ENCODE results near the gene DGKQ. TPM values are rescaled to one million over a fixed set of nuclear protein-coding genes. Genes with fewer than 3 reads are reported as not detected.

The DGKQ gene
- polyA plus RNA-seq, 2 of the 4 experiments (the other 2 are of a cell fraction), result 2.7 to 7.8 TPM

DNA sequence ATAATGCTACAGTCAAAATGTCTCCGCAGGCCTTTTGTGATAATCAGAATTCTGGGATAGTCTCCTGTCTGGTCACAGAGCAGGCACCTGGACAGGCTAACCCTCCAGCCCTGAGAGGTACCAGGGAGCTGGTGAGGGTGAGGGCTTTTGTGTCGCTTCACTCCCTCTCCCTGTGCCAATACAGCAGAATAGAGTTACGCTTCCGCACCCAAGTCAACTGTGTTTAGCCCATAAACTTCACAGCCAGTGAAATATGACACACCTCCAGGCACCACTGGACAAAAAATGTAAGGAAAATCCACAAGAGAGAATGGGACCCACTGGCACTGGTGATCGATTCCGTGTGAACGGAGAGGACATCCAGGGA, 42.6 kb downstream of the DGKQ start:
- WGBS (ENCODE audit: missing lambda C conversion rate), result 53% methylated on average over 7 of the region's 7 CpGs
- CTCF ChIA-PET, result no interaction called here
- ATAC-seq, result no peak
- Histone ChIP-seq H3K4me1 (peaks cover 21% of the 10 kb centered on the region), H3K9me3 (no peaks in the 10 kb centered on the region), H3K4me2 (peak overlapping the region; percentile 84), H3K27ac (peak overlapping the region in 1 of 2 experiments; percentile 99; a peak in 3 of 6 replicates), H3K4me3 (peak overlapping the region; percentile 99)
- TF ChIP-seq CBX2 (IDR thresholded peaks at IDR 0.05; ENCODE audit: borderline replicate concordance, low read depth), result no peak
- TF ChIP-seq POLR2AphosphoS2 (conservative IDR thresholded peaks at IDR 0.05; ENCODE audit: low read length), result no peak
- TF ChIP-seq NFE2L2 (conservative IDR thresholded peaks at IDR 0.05; ENCODE audit: low read length), result no peak
- TF ChIP-seq, protein P1, sequence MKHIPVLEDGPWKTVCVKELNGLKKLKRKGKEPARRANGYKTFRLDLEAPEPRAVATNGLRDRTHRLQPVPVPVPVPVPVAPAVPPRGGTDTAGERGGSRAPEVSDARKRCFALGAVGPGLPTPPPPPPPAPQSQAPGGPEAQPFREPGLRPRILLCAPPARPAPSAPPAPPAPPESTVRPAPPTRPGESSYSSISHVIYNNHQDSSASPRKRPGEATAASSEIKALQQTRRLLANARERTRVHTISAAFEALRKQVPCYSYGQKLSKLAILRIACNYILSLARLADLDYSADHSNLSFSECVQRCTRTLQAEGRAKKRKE (CRISPR knock-in tag; IDR thresholded peaks at IDR 0.05; ENCODE audit: low read depth), result no peak
- TF ChIP-seq RAD21 (conservative IDR thresholded peaks at IDR 0.05 in 1 of 2, IDR thresholded peaks at IDR 0.05 in 1 of 2), result no peak
- no peak for TF ChIP-seq JUNB (IDR thresholded peaks at IDR 0.05)
- TF ChIP-seq ZC3H11A (IDR thresholded peaks at IDR 0.05), result no peak
- TF ChIP-seq, protein P2, sequence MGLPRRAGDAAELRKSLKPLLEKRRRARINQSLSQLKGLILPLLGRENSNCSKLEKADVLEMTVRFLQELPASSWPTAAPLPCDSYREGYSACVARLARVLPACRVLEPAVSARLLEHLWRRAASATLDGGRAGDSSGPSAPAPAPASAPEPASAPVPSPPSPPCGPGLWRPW (IDR thresholded peaks at IDR 0.05), result no peak
- TF ChIP-seq GATA3 (IDR thresholded peaks at IDR 0.05; ENCODE audit: borderline replicate concordance), result no peak
- TF ChIP-seq, protein P3, sequence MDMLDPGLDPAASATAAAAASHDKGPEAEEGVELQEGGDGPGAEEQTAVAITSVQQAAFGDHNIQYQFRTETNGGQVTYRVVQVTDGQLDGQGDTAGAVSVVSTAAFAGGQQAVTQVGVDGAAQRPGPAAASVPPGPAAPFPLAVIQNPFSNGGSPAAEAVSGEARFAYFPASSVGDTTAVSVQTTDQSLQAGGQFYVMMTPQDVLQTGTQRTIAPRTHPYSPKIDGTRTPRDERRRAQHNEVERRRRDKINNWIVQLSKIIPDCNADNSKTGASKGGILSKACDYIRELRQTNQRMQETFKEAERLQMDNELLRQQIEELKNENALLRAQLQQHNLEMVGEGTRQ (IDR thresholded peaks at IDR 0.05), result no peak
- no peak for TF ChIP-seq CEBPB (IDR thresholded peaks at IDR 0.05)
- no peak for TF ChIP-seq PHF8 (IDR thresholded peaks at IDR 0.05; ENCODE audit: borderline replicate concordance, low read depth)
- TF ChIP-seq ZFP36 (IDR thresholded peaks at IDR 0.05; ENCODE audit: borderline replicate concordance, partially characterized antibody), result no peak
- TF ChIP-seq MAFK (IDR thresholded peaks at IDR 0.05; ENCODE audit: partially characterized antibody), result no peak
- TF ChIP-seq HEYL (CRISPR knock-in tag; IDR thresholded peaks at IDR 0.05), result no peak
- TF ChIP-seq, protein P4, sequence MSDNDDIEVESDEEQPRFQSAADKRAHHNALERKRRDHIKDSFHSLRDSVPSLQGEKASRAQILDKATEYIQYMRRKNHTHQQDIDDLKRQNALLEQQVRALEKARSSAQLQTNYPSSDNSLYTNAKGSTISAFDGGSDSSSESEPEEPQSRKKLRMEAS (IDR thresholded peaks at IDR 0.05), result no peak
- no peak for TF ChIP-seq HOXB13 (CRISPR knock-in tag; IDR thresholded peaks at IDR 0.05; ENCODE audit: low read depth)
- no peak for DNase-seq (ENCODE audit: low read depth in 1 of 2, low spot score in 1 of 2)
- FAIRE-seq, result no peak
- POLR2A ChIA-PET, result no interaction called here

DNA sequence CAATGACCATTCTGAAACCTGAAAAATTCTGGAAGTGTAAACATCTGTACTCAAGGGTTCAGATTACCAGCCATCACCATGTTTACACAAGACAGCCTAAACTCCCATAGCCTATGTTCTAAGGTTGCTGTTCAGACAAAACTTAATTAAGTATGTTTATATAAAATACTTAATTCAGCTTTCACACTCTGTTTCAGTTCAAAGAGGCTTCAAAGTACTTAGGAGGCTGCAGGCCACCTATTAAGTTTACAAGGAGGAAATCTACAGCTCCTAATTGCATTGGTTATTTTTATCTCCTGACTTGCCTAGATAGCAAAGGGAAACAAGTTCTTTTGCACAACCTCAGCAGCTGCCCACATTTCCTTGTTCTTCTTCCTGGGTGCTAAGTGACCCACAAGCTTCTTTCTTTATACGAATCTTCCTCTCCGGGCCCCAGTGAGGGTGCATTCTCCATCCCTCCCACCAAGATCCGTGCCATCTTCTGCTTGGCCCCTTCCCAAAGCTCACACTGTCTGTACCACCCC, 43.3 kb downstream of the DGKQ start:
- H3K27ac ChIP-seq, result no peak overlapping the region
- ChIA-PET CTCF (interaction anchor here (0.6 to 1.5 kb wide), 2 partner anchors 8 to 57 kb away, joined by 3 to 7 read pairs; partner anchors contain the start of gene IDUA), POLR2A (no interaction called here)
- H3K4me2 ChIP-seq, result peak overlapping the region; percentile 84
- H3K4me3 ChIP-seq, result no peak overlapping the region
- ATAC-seq (no peak), DNase-seq (ENCODE audit: low read depth in 1 of 2, low spot score in 1 of 2) (no peak), FAIRE-seq (no peak)
- no peak for TF ChIP-seq FOSB (CRISPR knock-in tag; IDR thresholded peaks at IDR 0.05)
- TF ChIP-seq ZNF302 (CRISPR knock-in tag; IDR thresholded peaks at IDR 0.05), result no peak
- TF ChIP-seq NFE2L2 (conservative IDR thresholded peaks at IDR 0.05; ENCODE audit: low read length), result no peak
- H3K9me3 ChIP-seq, result no peaks in the 10 kb centered on the region
- H3K4me1 ChIP-seq, result peaks cover 21% of the 10 kb centered on the region
- WGBS (ENCODE audit: missing lambda C conversion rate), result 24% methylated on average over 3 of the region's 3 CpGs

DNA sequence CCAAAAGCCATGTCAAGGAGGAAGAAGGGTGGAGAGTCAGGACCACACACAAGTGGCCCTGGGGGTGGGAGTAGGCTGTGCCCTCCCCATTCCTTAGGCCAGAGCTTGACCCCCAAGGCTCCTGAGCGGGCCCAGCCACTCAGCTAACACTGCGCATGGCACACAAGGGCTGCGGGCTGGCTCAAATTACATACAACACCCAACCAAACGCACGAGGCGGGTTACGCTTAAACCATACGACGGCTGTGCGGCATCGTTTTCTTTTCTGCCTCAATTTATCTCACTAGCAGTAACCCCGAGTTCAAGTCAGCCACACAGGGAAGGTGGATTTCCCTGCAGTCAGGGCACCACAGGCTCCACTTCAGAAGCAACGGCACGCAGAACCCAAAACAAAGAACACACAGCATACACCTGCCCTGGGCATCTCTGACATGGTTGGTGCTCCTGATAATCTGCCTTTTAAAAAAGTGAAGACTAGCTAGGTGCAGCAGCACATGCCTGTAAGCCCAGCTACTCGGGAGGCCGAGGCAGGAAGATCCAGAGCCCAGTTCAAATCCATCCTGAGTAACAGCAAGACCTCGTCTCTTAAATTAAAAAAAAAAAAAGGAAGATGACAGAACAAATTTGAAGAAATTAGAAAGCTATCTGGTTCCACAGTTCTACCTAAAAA, 44.1 kb downstream of the DGKQ start:
- Histone ChIP-seq H3K27ac (no peak overlapping the region), H3K4me1 (peaks cover 21% of the 10 kb centered on the region), H3K4me2 (no peak overlapping the region), H3K4me3 (no peak overlapping the region), H3K9me3 (no peaks in the 10 kb centered on the region)
- DNase-seq (ENCODE audit: low read depth in 1 of 2, low spot score in 1 of 2), result no peak
- POLR2A ChIA-PET, result no interaction called here
- CTCF ChIA-PET, result interaction anchor here (0.6 to 1.5 kb wide), 2 partner anchors 9 to 58 kb away, joined by 3 to 7 read pairs; partner anchors contain the start of gene IDUA
- no peak for FAIRE-seq
- 91% methylated on average over 17 of the region's 17 CpGs for WGBS (ENCODE audit: missing lambda C conversion rate)
- TF ChIP-seq SMC3 (IDR thresholded peaks at IDR 0.05), result no peak
- no peak for TF ChIP-seq GATA3 (IDR thresholded peaks at IDR 0.05; ENCODE audit: borderline replicate concordance)
- no peak for TF ChIP-seq BHLHE40 (IDR thresholded peaks at IDR 0.05; ENCODE audit: low read depth, low read length)
- TF ChIP-seq JUN (IDR thresholded peaks at IDR 0.05), result no peak
- no peak for TF ChIP-seq JUNB (IDR thresholded peaks at IDR 0.05)
- TF ChIP-seq, protein P5, sequence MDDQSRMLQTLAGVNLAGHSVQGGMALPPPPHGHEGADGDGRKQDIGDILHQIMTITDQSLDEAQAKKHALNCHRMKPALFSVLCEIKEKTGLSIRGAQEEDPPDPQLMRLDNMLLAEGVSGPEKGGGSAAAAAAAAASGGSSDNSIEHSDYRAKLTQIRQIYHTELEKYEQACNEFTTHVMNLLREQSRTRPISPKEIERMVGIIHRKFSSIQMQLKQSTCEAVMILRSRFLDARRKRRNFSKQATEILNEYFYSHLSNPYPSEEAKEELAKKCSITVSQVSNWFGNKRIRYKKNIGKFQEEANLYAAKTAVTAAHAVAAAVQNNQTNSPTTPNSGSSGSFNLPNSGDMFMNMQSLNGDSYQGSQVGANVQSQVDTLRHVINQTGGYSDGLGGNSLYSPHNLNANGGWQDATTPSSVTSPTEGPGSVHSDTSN (IDR thresholded peaks at IDR 0.05), result no peak
- no peak for TF ChIP-seq EHMT2 (IDR thresholded peaks at IDR 0.05; ENCODE audit: low read depth)
- TF ChIP-seq, protein P4 (IDR thresholded peaks at IDR 0.05), result no peak
- no peak for TF ChIP-seq ZNF302 (CRISPR knock-in tag; IDR thresholded peaks at IDR 0.05)
- TF ChIP-seq, protein P6, sequence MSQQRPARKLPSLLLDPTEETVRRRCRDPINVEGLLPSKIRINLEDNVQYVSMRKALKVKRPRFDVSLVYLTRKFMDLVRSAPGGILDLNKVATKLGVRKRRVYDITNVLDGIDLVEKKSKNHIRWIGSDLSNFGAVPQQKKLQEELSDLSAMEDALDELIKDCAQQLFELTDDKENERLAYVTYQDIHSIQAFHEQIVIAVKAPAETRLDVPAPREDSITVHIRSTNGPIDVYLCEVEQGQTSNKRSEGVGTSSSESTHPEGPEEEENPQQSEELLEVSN (IDR thresholded peaks at IDR 0.05; ENCODE audit: borderline replicate concordance, low read depth), result no peak
- TF ChIP-seq RARB (CRISPR knock-in tag; IDR thresholded peaks at IDR 0.05), result no peak
- no peak for TF ChIP-seq MYC (IDR thresholded peaks at IDR 0.05; ENCODE audit: borderline replicate concordance, low read length)
- no peak for TF ChIP-seq TFCP2L1 (CRISPR knock-in tag; IDR thresholded peaks at IDR 0.05)
- ATAC-seq, result no peak

All from A549 (cell line).